Hepatocyte (in vitro differentiated cells): ENCODE results near the gene HSF5.

ENCODE experiments used
- CTCF ChIP-seq: fragments of 200-600 bp; sonication (generic); IDR thresholded peaks from 2 replicates; pipeline ENCODE4 v1.5.1; 2016; ENCODE audit warnings: antibody characterized with exemption, mild to moderate bottlenecking; ENCODE audit not compliant: poor library complexity
- EZH2 ChIP-seq: fragments of 200-600 bp; sonication (generic); IDR thresholded peaks from 2 replicates; pipeline ENCODE4 v1.6.1; 2016; ENCODE audit warnings: antibody characterized with exemption, mild to moderate bottlenecking, borderline replicate concordance

DNA sequence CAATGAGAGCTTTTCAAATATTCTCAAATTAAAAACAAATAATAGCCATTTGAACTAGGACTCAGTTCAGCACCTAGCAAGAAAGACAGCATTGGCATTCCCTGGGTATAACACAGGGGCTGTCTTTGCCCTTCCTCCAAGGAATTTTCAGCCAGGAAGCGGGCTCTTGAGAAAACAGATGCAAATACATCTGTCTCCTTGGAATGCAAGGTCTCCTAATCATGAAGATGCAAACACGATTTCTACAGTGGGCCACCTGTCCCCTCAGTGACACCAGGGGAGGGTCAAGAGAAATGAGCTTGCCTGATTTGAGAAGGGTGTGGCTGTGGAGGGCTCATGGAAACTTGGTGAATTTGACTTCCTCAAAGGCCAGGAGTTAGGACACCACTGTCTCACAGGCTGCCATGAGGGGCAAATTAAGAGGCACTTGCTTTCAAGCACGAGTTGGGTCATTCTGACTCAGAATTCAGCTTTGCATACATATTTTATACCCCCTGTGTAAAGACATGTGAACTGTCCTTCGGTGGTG lies 111.7 kb downstream of the HSF5 start:
- TF ChIP-seq CTCF (no peak), EZH2 (no peak)
